ENCODE results near the gene PCDHB13.
"Not testable (repeated sequence)": the region's sequence is repeated elsewhere in the genome, so short reads cannot be mapped to it uniquely, and the experiment has no call there.

Gene PCDHB13

DNA sequence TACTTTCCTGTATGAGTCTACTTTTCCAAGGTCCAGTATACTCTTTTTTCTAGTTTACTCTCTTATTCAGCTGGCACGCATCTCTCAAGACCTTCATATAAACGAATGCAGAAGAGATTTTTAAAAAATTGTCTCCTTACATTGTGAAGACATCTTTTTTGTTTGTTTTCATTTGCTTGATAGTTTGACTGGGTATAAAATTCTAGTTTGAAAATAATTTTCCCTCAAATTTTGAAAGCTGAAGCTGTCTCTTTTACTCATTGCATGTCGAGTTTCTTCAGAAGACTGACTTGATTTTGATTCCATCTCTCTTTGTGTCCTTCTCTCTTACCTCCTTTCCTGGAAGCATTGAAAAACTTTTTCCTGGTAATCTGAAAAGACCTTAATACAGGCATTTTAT, 17.4 kb upstream of the PCDHB13 start:
- Histone ChIP-seq H3K9me3 (ENCODE audit: severe bottlenecking) (peaks cover 20% of the 10 kb centered on the region), H3K27ac (no peak overlapping the region), H3K36me3 (peaks cover 5% of the 10 kb centered on the region; the same call in 1 of the 2 replicates), H3K27me3 (ENCODE audit: insufficient read depth, low read depth, severe bottlenecking) (no peaks in the 10 kb centered on the region), H3K4me3 (ENCODE audit: low read depth, low read length) (no peak overlapping the region)
- TF ChIP-seq CTCF (IDR thresholded peaks at IDR 0.05; ENCODE audit: low read depth, low read length): no peak
- no peak for DNase-seq

- peak; percentile 49 for TF ChIP-seq CTCF (IDR thresholded peaks at IDR 0.05; ENCODE audit: low read depth, low read length)
- peak within 1 kb of the TSS; percentile 82 for H3K27ac ChIP-seq
- peak within 1 kb of the TSS; percentile 77 for H3K4me3 ChIP-seq (ENCODE audit: low read depth, low read length)
- peak; percentile 69 for DNase-seq
- no peaks in the 10 kb centered on the region for H3K27me3 ChIP-seq (ENCODE audit: insufficient read depth, low read depth, severe bottlenecking)
- H3K9me3 ChIP-seq (ENCODE audit: severe bottlenecking): peaks cover 22% of the 10 kb centered on the region
- H3K36me3 ChIP-seq: peaks cover 18% of the 10 kb centered on the region
Observed at GRCh38 chr5:141199359-141200235, 14.1 kb upstream of the PCDHB13 start, which contains the start of gene PCDHB11. TSS of gene PCDHB11 (plus strand) at chr5:141199627. CDS start at chr5:141199775, 148 bp downstream.

- H3K4me3 ChIP-seq (ENCODE audit: low read depth, low read length); DNase-seq; H3K27me3 ChIP-seq (ENCODE audit: insufficient read depth, low read depth, severe bottlenecking); H3K27ac ChIP-seq: not testable (repeated sequence)
- peaks cover 18% of the 10 kb centered on the region for H3K36me3 ChIP-seq
- peaks cover 22% of the 10 kb centered on the region for H3K9me3 ChIP-seq (ENCODE audit: severe bottlenecking)
Observed at GRCh38 chr5:141201126-141201525, 12.6 kb upstream of the PCDHB13 start.

DNA sequence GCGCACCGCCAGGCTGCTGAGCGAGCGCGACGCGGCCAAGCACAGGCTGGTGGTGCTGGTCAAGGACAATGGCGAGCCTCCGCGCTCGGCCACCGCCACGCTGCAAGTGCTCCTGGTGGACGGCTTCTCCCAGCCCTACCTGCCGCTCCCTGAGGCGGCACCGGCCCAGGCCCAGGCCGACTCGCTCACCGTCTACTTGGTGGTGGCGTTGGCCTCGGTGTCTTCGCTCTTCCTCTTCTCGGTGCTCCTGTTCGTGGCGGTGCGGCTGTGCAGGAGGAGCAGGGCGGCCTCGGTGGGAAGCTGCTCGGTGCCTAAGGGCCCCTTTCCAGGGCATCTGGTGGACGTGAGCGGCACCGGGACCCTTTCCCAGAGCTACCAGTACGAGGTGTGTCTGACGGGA, 12.1 kb upstream of the PCDHB13 start:
- H3K27ac ChIP-seq; H3K27me3 ChIP-seq (ENCODE audit: insufficient read depth, low read depth, severe bottlenecking); H3K4me3 ChIP-seq (ENCODE audit: low read depth, low read length); DNase-seq: not testable (repeated sequence)
- H3K9me3 ChIP-seq (ENCODE audit: severe bottlenecking): peaks cover 16% of the 10 kb centered on the region
- H3K36me3 ChIP-seq: peaks cover 18% of the 10 kb centered on the region

DNA sequence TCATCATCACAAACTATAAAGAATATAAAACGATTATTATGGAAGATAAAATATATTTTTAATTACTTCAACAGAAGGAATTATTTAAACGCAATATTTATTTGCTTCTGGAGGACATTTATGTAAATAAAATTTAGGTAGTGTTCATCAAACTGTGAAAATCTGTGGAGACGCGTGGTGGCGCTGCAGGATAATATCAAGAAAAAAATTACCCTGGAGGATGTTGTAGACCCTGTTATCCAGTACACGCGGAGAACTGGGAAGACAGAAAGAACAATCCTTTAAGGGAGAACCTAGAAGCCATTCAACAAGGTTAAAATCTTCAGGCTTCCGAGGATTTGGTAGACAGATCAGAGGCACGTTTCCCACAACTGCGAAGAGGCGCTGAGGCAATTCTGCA, 5.2 kb upstream of the PCDHB13 start, which contains the start of gene PCDHB12:
TSS of gene PCDHB12 (plus strand) at position 242 of the 400 bp plus-strand sequence. CDS start 189 bp downstream, outside the sequence.
- Histone ChIP-seq H3K27me3 (ENCODE audit: insufficient read depth, low read depth, severe bottlenecking) (no peaks in the 10 kb centered on the region), H3K4me3 (ENCODE audit: low read depth, low read length) (no peak within 1 kb of the TSS), H3K27ac (no peak within 1 kb of the TSS), H3K36me3 (peaks cover 5% of the 10 kb centered on the region), H3K9me3 (ENCODE audit: severe bottlenecking) (no peaks in the 10 kb centered on the region)
- DNase-seq: no peak
- no peak for TF ChIP-seq CTCF (IDR thresholded peaks at IDR 0.05; ENCODE audit: low read depth, low read length)

DNA sequence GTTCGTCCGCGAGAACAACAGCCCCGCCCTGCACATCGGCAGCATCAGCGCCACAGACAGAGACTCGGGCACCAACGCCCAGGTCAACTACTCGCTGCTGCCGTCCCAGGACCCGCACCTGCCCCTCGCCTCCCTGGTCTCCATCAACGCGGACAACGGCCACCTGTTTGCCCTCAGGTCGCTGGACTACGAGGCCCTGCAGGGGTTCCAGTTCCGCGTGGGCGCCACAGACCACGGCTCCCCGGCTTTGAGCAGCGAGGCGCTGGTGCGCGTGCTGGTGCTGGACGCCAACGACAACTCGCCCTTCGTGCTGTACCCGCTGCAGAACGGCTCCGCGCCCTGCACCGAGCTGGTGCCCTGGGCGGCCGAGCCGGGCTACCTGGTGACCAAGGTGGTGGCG, 3.4 kb upstream of the PCDHB13 start:
- not testable (repeated sequence) for H3K27me3 ChIP-seq (ENCODE audit: insufficient read depth, low read depth, severe bottlenecking); H3K36me3 ChIP-seq; H3K27ac ChIP-seq; H3K9me3 ChIP-seq (ENCODE audit: severe bottlenecking); DNase-seq; H3K4me3 ChIP-seq (ENCODE audit: low read depth, low read length)

DNA sequence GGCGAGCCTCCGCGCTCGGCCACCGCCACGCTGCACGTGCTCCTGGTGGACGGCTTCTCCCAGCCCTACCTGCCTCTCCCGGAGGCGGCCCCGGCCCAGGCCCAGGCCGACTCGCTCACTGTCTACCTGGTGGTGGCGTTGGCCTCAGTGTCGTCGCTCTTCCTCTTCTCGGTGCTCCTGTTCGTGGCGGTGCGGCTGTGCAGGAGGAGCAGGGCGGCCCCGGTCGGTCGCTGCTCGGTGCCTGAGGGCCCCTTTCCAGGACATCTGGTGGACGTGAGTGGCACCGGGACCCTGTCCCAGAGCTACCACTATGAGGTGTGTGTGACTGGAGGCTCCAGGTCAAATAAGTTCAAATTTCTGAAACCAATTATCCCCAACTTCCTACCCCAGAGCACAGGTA, 2.9 kb upstream of the PCDHB13 start:
- not testable (repeated sequence) for H3K4me3 ChIP-seq (ENCODE audit: low read depth, low read length)

GRCh38 chr5:141214583-141214982, 864 bp downstream of the PCDHB13 start:
- not testable (repeated sequence) for H3K36me3 ChIP-seq; DNase-seq; H3K4me3 ChIP-seq (ENCODE audit: low read depth, low read length); H3K9me3 ChIP-seq (ENCODE audit: severe bottlenecking); H3K27me3 ChIP-seq (ENCODE audit: insufficient read depth, low read depth, severe bottlenecking); H3K27ac ChIP-seq

More for the DNA sequence above, 2.9 kb upstream of the PCDHB13 start:
- not testable (repeated sequence) for H3K27ac ChIP-seq; H3K36me3 ChIP-seq; DNase-seq; H3K27me3 ChIP-seq (ENCODE audit: insufficient read depth, low read depth, severe bottlenecking); H3K9me3 ChIP-seq (ENCODE audit: severe bottlenecking)

GRCh38 chr5:141215504-141215903, 1.8 kb downstream of the PCDHB13 start:
- not testable (repeated sequence) for H3K4me3 ChIP-seq (ENCODE audit: low read depth, low read length); H3K9me3 ChIP-seq (ENCODE audit: severe bottlenecking); DNase-seq; H3K27ac ChIP-seq; H3K27me3 ChIP-seq (ENCODE audit: insufficient read depth, low read depth, severe bottlenecking); H3K36me3 ChIP-seq

DNA sequence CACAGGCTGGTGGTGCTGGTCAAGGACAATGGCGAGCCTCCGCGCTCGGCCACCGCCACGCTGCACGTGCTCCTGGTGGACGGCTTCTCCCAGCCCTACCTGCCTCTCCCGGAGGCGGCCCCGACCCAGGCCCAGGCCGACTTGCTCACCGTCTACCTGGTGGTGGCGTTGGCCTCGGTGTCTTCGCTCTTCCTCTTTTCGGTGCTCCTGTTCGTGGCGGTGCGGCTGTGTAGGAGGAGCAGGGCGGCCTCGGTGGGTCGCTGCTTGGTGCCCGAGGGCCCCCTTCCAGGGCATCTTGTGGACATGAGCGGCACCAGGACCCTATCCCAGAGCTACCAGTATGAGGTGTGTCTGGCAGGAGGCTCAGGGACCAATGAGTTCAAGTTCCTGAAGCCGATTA, 2.3 kb downstream of the PCDHB13 start:
- H3K4me3 ChIP-seq (ENCODE audit: low read depth, low read length); H3K9me3 ChIP-seq (ENCODE audit: severe bottlenecking); H3K36me3 ChIP-seq; H3K27me3 ChIP-seq (ENCODE audit: insufficient read depth, low read depth, severe bottlenecking); H3K27ac ChIP-seq; DNase-seq: not testable (repeated sequence)
